GM12878 (cell line): ENCODE results near the gene ELN. TPM values are rescaled to one million over a fixed set of nuclear protein-coding genes. Genes with fewer than 3 reads are reported as not detected.

Source experiments
- ATAC-seq: fragments of 200-7000 bp; cut with Tn5 transposase; 3 replicates; pipeline ENCODE4 v1.9.1; 2020; ENCODE audit warnings: mild to moderate bottlenecking, moderate library complexity
- BruUV-seq: library from RNA; stranded (reverse); fragments of 400-500 nt; replicated peaks from 2 replicates; lab custom pipeline; 2021; lab: Mats Ljungman, UMichigan
- CTCF ChIA-PET: fragments of 300-600 bp; sonication (Branson Sonifier 250); formaldehyde crosslinking; extraction: SDS; loops from one replicate; lab custom pipeline; 2021; ENCODE audit warnings: inconsistent platforms; lab: Yijun Ruan, JAX
- POLR2A ChIA-PET: fragments of 350-600 bp; formaldehyde crosslinking; extraction: SDS; loops from one replicate; lab custom pipeline; 2021; ENCODE audit warnings: inconsistent platforms; lab: Charles Lee
- RAD21 ChIA-PET: fragments of 300-600 bp; sonication (Branson Sonifier 250); formaldehyde crosslinking; loops from one replicate; lab custom pipeline; 2023; ENCODE audit warnings: antibody characterized with exemption; ENCODE audit not compliant: unreplicated experiment; lab: Charles Lee
- SMC1A ChIA-PET: fragments of 300-600 bp; sonication (Branson Sonifier 250); formaldehyde crosslinking; loops from one replicate; lab custom pipeline; 2023; ENCODE audit not compliant: unreplicated experiment, uncharacterized antibody; lab: Charles Lee
- DNase-seq: peaks from one replicate; pipeline ENCODE4 v3.0.0-alpha.2; 2011; ENCODE audit warnings: low read depth, low spot score
- FAIRE-seq: peaks from 3 replicates; lab custom pipeline; 2011; peaks lifted over from hg19 to GRCh38; lab: Jason Lieb, UNC
- H2AFZ ChIP-seq: 2 replicates; pipeline ENCODE4 v1.6.0; 2011; ENCODE audit warnings: low read depth, low read length, control low read depth; ENCODE audit not compliant: control insufficient read depth
- H3K27ac ChIP-seq: 2 replicates; pipeline ENCODE4 v1.5.1; 2011; ENCODE audit warnings: control low read depth; ENCODE audit not compliant: control insufficient read depth, insufficient read depth
- H3K27me3 ChIP-seq, 2 experiments: replicated peaks in 1 of 2; 2 replicates each; pipeline versions ENCODE4 v1.6.0 to v1.6.1; 2011; ENCODE audit warnings: low read length in 1 of 2; ENCODE audit not compliant: control insufficient read depth in 2 of 2, insufficient read depth in 2 of 2
- H3K36me3 ChIP-seq, 2 experiments: 2 replicates each; pipeline ENCODE4 v1.5.1; 2011; ENCODE audit warnings: low read length in 1 of 2; ENCODE audit not compliant: control insufficient read depth in 2 of 2, insufficient read depth in 2 of 2
- H3K4me1 ChIP-seq: 2 replicates; pipeline ENCODE4 v1.6.1; 2011; ENCODE audit warnings: mild to moderate bottlenecking, low read length, moderate library complexity, mixed read lengths; ENCODE audit not compliant: control insufficient read depth, insufficient read depth
- H3K4me2 ChIP-seq: 2 replicates; pipeline ENCODE4 v1.6.0; 2011; ENCODE audit warnings: control low read depth; ENCODE audit not compliant: control insufficient read depth, insufficient read depth
- H3K4me3 ChIP-seq: fragments of 200-600 bp; sonication (generic); 2 replicates; pipeline ENCODE4 v1.5.1; 2016
- H3K79me2 ChIP-seq: 2 replicates; pipeline ENCODE4 v1.6.0; 2011; ENCODE audit warnings: low read length; ENCODE audit not compliant: control insufficient read depth, insufficient read depth
- H3K9ac ChIP-seq: 2 replicates; pipeline ENCODE4 v1.8.0; 2011; ENCODE audit warnings: low read length, control low read depth, mixed read lengths; ENCODE audit not compliant: control insufficient read depth, insufficient read depth
- H3K9me3 ChIP-seq: replicated peaks from 3 replicates; pipeline ENCODE4 v1.5.1; 2011; ENCODE audit warnings: mild to moderate bottlenecking, low read length; ENCODE audit not compliant: control insufficient read depth, insufficient read depth
- H4K20me1 ChIP-seq: 2 replicates; pipeline ENCODE4 v1.6.0; 2011; ENCODE audit not compliant: control insufficient read depth, insufficient read depth
- IRF4 ChIP-seq: IDR thresholded peaks from 2 replicates; pipeline ENCODE4 v1.6.1; 2011; ENCODE audit warnings: low read depth, low read length
- JUNB ChIP-seq: IDR thresholded peaks from 2 replicates; pipeline ENCODE4 v1.6.1; 2016; ENCODE audit warnings: antibody characterized with exemption, mild to moderate bottlenecking
- MTA3 ChIP-seq: IDR thresholded peaks from 2 replicates; pipeline ENCODE4 v1.6.1; 2012; ENCODE audit warnings: low read length, inconsistent platforms, borderline replicate concordance
- MYC ChIP-seq: IDR thresholded peaks from 2 replicates; pipeline ENCODE4 v1.6.1; 2011; ENCODE audit warnings: mild to moderate bottlenecking, low read length, moderate library complexity, inconsistent platforms; ENCODE audit not compliant: insufficient read depth, insufficient replicate concordance, insufficient read length, severe bottlenecking
- NR2C2 ChIP-seq: IDR thresholded peaks from 2 replicates; pipeline ENCODE4 v1.6.1; 2011; ENCODE audit warnings: borderline replicate concordance, low read depth; ENCODE audit not compliant: control insufficient read depth, insufficient read length
- PAX5 ChIP-seq: IDR thresholded peaks from 2 replicates; pipeline ENCODE4 v1.6.1; 2011; ENCODE audit warnings: low read depth, low read length, borderline replicate concordance
- RB1 ChIP-seq: fragments of 450-650 bp; formaldehyde crosslinking; IDR thresholded peaks from 2 replicates; pipeline ENCODE4 v1.6.1; 2017; ENCODE audit warnings: mild to moderate bottlenecking, borderline replicate concordance
- RBBP5 ChIP-seq: fragments of 200-600 bp; sonication (generic); conservative IDR thresholded peaks from 2 replicates; pipeline ENCODE4 v1.6.1; 2016
- SIX5 ChIP-seq: IDR thresholded peaks from 2 replicates; pipeline ENCODE4 v1.6.1; 2011; ENCODE audit warnings: mild to moderate bottlenecking, low read depth, low read length, moderate library complexity; ENCODE audit not compliant: severe bottlenecking
- SP1 ChIP-seq: IDR thresholded peaks from one replicate; pipeline ENCODE4 v1.6.1; 2011; ENCODE audit warnings: low read depth, low read length
- ZZZ3 ChIP-seq: IDR thresholded peaks from 2 replicates; pipeline ENCODE4 v1.6.1; 2011; ENCODE audit warnings: low read depth; ENCODE audit not compliant: control insufficient read depth, insufficient read length
- WGBS: methylation state at CpG from one replicate; pipeline ENCODE4 v1.1.6; 2016; ENCODE audit warnings: low lambda C conversion rate; ENCODE audit not compliant: insufficient replicate concordance, insufficient coverage; ENCODE audit errors: missing lambda C conversion rate; 5-methylcytosine and 5-hydroxymethylcytosine counted together
- in situ Hi-C: fragments of 300-500 bp; cut with MboI; formaldehyde crosslinking; loops from 9 replicates; pipeline ENCODE4 v1.14.3; 2018; ENCODE audit warnings: mixed read lengths
- intact Hi-C: fragments of 100-400 bp; cut with micrococcal nuclease; formaldehyde crosslinking; loops from one replicate; pipeline ENCODE4 v1.14.2; 2022; ENCODE audit not compliant: unreplicated experiment
- polyA plus RNA-seq, 11 experiments: library from polyadenylated mRNA; depleted of rRNA in 4 of 11; unstranded in 6 of 11; stranded (reverse) in 5 of 11; fragments of >200 nt; fragmentation: Nextera tagmentation in 4 of 11; fragmentation: Illumina TruSeq in 1 of 11; extraction: Ambion mirVana in 4 of 11; extraction: Trizol in 1 of 11; gene quantifications; 1 replicate in 1 of 11; 2 replicates in 10 of 11; pipeline versions ENCODE4 v1.2.1 to v1.2.3, GENCODE V29; 2011 to 2016; ENCODE audit warnings: inconsistent platforms in 2 of 11, missing spikeins in 2 of 11, low read depth in 1 of 11
- total RNA-seq, 4 experiments: library from RNA; depleted of rRNA in 3 of 4; stranded (reverse); fragments of >200 nt in 3 of 4; fragmentation: Illumina TruSeq in 1 of 4; extraction: Trizol in 1 of 4; gene quantifications; 2 replicates each; pipeline versions ENCODE4 v1.2.1 to v1.2.3, GENCODE V29; 2013 to 2021
- TF ChIP-seq, protein P1 (sequence below): fragments of 450-650 bp; IDR thresholded peaks from 2 replicates; pipeline ENCODE4 v1.6.1; 2016; ENCODE audit warnings: mild to moderate bottlenecking
- TF ChIP-seq, protein P2 (sequence below): IDR thresholded peaks from 2 replicates; pipeline ENCODE4 v1.6.1; 2012; ENCODE audit warnings: low read length, inconsistent platforms
- TF ChIP-seq, protein P3 (sequence below): fragments of 450-650 bp; IDR thresholded peaks from 2 replicates; pipeline ENCODE4 v1.6.1; 2017; ENCODE audit warnings: borderline replicate concordance

The ELN gene
- total and polyA plus RNA-seq, 10 of the 15 experiments (the other 5 are each of a cell fraction or from before 2014, with no cell fraction given): 0.08 to 0.27 (median 0.23) TPM; not detected in 7

DNA sequence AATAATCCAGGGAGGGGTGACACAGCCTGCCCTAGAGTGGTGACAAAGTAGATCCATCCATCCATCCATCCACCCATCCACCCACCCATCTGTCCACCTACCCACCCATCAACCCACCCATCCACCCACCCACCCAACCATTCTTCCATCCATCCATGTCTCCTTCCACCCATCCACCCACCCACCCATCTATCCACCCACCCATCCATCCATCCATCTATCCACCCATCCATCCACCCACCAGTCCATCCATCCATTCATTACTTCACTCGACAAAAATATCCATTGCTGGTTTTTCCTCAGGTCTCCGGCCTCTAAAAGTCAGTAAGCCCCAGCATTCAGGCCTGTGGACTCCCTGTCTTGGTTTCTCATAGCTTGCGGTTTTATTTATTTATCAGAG lies 43.1 kb downstream of the ELN start:
- no peaks in the 10 kb centered on the region; a peak in 1 of 4 replicates for H3K36me3 ChIP-seq
- no peak for ATAC-seq
- ChIA-PET POLR2A (no interaction called here), SMC1A (interaction anchor here (0.7 kb wide), 1 partner anchor 13 kb away, joined by 3 read pairs; no protein-coding TSS in a partner anchor), CTCF (interaction anchor here (0.9 to 5.1 kb wide), 4 partner anchors 9 to 330 kb away, joined by 4 to 51 read pairs (median 20); no protein-coding TSS in a partner anchor), RAD21 (no interaction called here)
- in situ Hi-C loops (no loop called here), intact Hi-C loops (no loop called here)
- H3K4me3 ChIP-seq: no peak overlapping the region
- no peak for DNase-seq
- no peak overlapping the region for H3K4me2 ChIP-seq
- no peak overlapping the region for H2AFZ ChIP-seq
- H3K27me3 ChIP-seq: no peaks in the 10 kb centered on the region
- no peaks in the 10 kb centered on the region for H3K79me2 ChIP-seq
- no peaks in the 10 kb centered on the region for H3K4me1 ChIP-seq
- TF ChIP-seq SIX5 (no peak), PAX5 (no peak), SP1 (no peak), ZZZ3 (no peak), IRF4 (no peak)
- TF ChIP-seq, protein P1, sequence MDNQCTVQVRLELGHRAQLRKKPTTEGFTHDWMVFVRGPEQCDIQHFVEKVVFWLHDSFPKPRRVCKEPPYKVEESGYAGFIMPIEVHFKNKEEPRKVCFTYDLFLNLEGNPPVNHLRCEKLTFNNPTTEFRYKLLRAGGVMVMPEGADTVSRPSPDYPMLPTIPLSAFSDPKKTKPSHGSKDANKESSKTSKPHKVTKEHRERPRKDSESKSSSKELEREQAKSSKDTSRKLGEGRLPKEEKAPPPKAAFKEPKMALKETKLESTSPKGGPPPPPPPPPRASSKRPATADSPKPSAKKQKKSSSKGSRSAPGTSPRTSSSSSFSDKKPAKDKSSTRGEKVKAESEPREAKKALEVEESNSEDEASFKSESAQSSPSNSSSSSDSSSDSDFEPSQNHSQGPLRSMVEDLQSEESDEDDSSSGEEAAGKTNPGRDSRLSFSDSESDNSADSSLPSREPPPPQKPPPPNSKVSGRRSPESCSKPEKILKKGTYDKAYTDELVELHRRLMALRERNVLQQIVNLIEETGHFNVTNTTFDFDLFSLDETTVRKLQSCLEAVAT: no peak
- H3K9ac ChIP-seq: no peak overlapping the region
- BruUV-seq: no TSS peak
- no peak overlapping the region for H3K27ac ChIP-seq
- H4K20me1 ChIP-seq: no peaks in the 10 kb centered on the region
- H3K9me3 ChIP-seq: no peaks in the 10 kb centered on the region
- no peak for FAIRE-seq
- WGBS: 65% methylated on average over 3 of the region's 3 CpGs

DNA sequence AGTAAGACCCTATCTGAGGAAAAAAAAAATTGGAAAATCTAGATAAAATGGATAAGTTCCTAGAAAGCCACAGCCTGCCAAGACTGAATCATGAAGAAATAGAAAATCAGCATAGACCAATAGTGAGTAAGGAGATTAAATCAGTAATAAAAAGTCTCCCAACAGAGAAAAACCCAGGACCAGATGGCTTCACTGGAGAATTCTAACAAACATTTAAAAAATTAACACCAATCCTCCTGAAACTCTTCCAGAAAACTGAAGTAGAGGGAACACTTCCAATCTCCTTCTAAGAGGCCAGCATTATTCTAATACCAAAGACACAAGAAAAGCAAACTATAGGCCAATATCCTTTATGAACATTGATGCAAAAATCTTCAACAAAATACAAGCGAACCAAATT lies 46.8 kb downstream of the ELN start:
- POLR2A ChIA-PET: no interaction called here
- FAIRE-seq: no peak
- TF ChIP-seq MYC (no peak), RB1 (no peak), RBBP5 (no peak), JUNB (no peak), NR2C2 (no peak), MTA3 (no peak)
- TF ChIP-seq, protein P2, sequence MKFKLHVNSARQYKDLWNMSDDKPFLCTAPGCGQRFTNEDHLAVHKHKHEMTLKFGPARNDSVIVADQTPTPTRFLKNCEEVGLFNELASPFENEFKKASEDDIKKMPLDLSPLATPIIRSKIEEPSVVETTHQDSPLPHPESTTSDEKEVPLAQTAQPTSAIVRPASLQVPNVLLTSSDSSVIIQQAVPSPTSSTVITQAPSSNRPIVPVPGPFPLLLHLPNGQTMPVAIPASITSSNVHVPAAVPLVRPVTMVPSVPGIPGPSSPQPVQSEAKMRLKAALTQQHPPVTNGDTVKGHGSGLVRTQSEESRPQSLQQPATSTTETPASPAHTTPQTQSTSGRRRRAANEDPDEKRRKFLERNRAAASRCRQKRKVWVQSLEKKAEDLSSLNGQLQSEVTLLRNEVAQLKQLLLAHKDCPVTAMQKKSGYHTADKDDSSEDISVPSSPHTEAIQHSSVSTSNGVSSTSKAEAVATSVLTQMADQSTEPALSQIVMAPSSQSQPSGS: no peak
- TF ChIP-seq, protein P3, sequence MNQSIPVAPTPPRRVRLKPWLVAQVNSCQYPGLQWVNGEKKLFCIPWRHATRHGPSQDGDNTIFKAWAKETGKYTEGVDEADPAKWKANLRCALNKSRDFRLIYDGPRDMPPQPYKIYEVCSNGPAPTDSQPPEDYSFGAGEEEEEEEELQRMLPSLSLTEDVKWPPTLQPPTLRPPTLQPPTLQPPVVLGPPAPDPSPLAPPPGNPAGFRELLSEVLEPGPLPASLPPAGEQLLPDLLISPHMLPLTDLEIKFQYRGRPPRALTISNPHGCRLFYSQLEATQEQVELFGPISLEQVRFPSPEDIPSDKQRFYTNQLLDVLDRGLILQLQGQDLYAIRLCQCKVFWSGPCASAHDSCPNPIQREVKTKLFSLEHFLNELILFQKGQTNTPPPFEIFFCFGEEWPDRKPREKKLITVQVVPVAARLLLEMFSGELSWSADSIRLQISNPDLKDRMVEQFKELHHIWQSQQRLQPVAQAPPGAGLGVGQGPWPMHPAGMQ: no peak

More for the DNA sequence above, 46.8 kb downstream of the ELN start:
- BruUV-seq: no TSS peak
- H3K27me3 ChIP-seq: no peaks in the 10 kb centered on the region
- intact Hi-C loops: no loop called here
- H3K4me3 ChIP-seq: no peak overlapping the region
- no peak overlapping the region for H3K9ac ChIP-seq
- H2AFZ ChIP-seq: no peak overlapping the region
- H3K36me3 ChIP-seq: no peaks in the 10 kb centered on the region
- in situ Hi-C loops: no loop called here
- ChIA-PET RAD21 (no interaction called here), CTCF (interaction anchor here (0.6 to 0.7 kb wide), 2 partner anchors 125 to 513 kb away, joined by 3 read pairs; no protein-coding TSS in a partner anchor), SMC1A (no interaction called here)
- H4K20me1 ChIP-seq: no peaks in the 10 kb centered on the region
- no peaks in the 10 kb centered on the region for H3K4me1 ChIP-seq
- no peak overlapping the region for H3K4me2 ChIP-seq
- DNase-seq: no peak
- no peaks in the 10 kb centered on the region for H3K79me2 ChIP-seq
- no peaks in the 10 kb centered on the region for H3K9me3 ChIP-seq
- WGBS: 59% methylated on average over 1 of the region's 1 CpG
- no peak overlapping the region for H3K27ac ChIP-seq
- no peak for ATAC-seq
